OCI-LY3 (cell line): ENCODE results near the gene BCAP29.

ENCODE experiments used
- CTCF ChIP-seq: fragments of 200-600, 300-600 bp; sonication (generic); IDR thresholded peaks from 2 replicates; pipeline ENCODE4 v1.5.1; 2014; ENCODE audit warnings: antibody characterized with exemption, low read length, low read depth
- EZH2phosphoT487 ChIP-seq: fragments of 200-600 bp; shearing (Covaris generic); IDR thresholded peaks from 2 replicates; pipeline ENCODE4 v1.6.1; 2018; ENCODE audit warnings: antibody characterized with exemption, mixed run types, low read depth

- no peak for TF ChIP-seq EZH2phosphoT487
- no peak for TF ChIP-seq CTCF
Measured at GRCh38 chr7:107582875-107583274, 2.8 kb downstream of the BCAP29 start.
